HepG2 (cell line): Measurements from ENCODE around the gene SMIM20.

Experiments used
- JUNB ChIP-seq: sonication (generic); formaldehyde crosslinking; IDR thresholded peaks from 2 replicates; pipeline ENCODE4 v1.8.0; 2022; ENCODE audit warnings: missing genetic modification reagents, mild to moderate bottlenecking, borderline replicate concordance
- MAFG ChIP-seq: sonication (generic); formaldehyde crosslinking; IDR thresholded peaks from 2 replicates; pipeline ENCODE4 v1.5.1; 2020; ENCODE audit warnings: mild to moderate bottlenecking, missing genetic modification reagents
- TAF1 ChIP-seq: sonication (generic); formaldehyde crosslinking; IDR thresholded peaks from 2 replicates; pipeline ENCODE4 v1.4.0; 2020; ENCODE audit warnings: missing genetic modification reagents
- TEAD3 ChIP-seq: optimal IDR thresholded peaks from 2 replicates; pipeline ENCODE3; 2016; ENCODE audit warnings: borderline replicate concordance
- TF ChIP-seq, protein P1 (sequence below): sonication (generic); formaldehyde crosslinking; IDR thresholded peaks from 2 replicates; pipeline ENCODE4 v1.4.0; 2020; ENCODE audit warnings: missing genetic modification reagents

- TF ChIP-seq, protein P1, sequence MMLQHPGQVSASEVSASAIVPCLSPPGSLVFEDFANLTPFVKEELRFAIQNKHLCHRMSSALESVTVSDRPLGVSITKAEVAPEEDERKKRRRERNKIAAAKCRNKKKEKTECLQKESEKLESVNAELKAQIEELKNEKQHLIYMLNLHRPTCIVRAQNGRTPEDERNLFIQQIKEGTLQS = no peak
- TF ChIP-seq TEAD3 (no peak), MAFG (CRISPR knock-in tag) (no peak), JUNB (CRISPR knock-in tag) (no peak), TAF1 (CRISPR knock-in tag) (no peak)
These were observed 11.6 kb downstream of the SMIM20 start for GRCh38 chr4:25925486-25926201.
